Thoracic aorta (tissue), 2 donors: ENCODE measurements around the gene GARIN5B. TPM values are rescaled to one million over a fixed set of nuclear protein-coding genes. Genes with fewer than 3 reads are reported as not detected.

ENCODE experiments used
- ATAC-seq: fragments of 150-250 bp; one replicate; pipeline ENCODE4 v1.8.0; 2017; ENCODE audit warnings: low read depth; ENCODE audit not compliant: insufficient number of reproducible peaks, low FRiP score
- DNase-seq: peaks from one replicate; pipeline ENCODE4 v3.0.0-alpha.2; 2020; ENCODE audit warnings: low spot score
- H3K27ac ChIP-seq, 2 donors: fragments of 200-600 bp; sonication (generic); 1 replicate in 1 of 2; 2 replicates in 1 of 2; pipeline ENCODE4 v1.5.1; 2016; ENCODE audit warnings: mild to moderate bottlenecking in 2 of 2, moderate library complexity in 2 of 2
- H3K27me3 ChIP-seq: fragments of 200-600 bp; sonication (generic); replicated peaks from 2 replicates; pipeline ENCODE4 v1.6.0; 2016; ENCODE audit warnings: mild to moderate bottlenecking; ENCODE audit not compliant: insufficient read depth
- H3K36me3 ChIP-seq: fragments of 200-600 bp; sonication (generic); one replicate; pipeline ENCODE4 v1.5.1; 2016
- H3K4me1 ChIP-seq, 2 donors: fragments of 200-600 bp; sonication (generic); 1 replicate in 1 of 2; 2 replicates in 1 of 2; pipeline versions ENCODE4 v1.5.1 to v1.6.0; 2016; ENCODE audit warnings: low read depth in 2 of 2, mild to moderate bottlenecking in 1 of 2; ENCODE audit not compliant: control insufficient read depth in 1 of 2
- H3K4me3 ChIP-seq: fragments of 200-600 bp; sonication (generic); 2 replicates; pipeline ENCODE4 v1.5.1; 2016; ENCODE audit warnings: mild to moderate bottlenecking
- H3K9me3 ChIP-seq: fragments of 200-600 bp; sonication (generic); 2 replicates; pipeline ENCODE4 v1.5.1; 2016
- CTCF ChIP-seq: fragments of 200-600 bp; sonication (generic); IDR thresholded peaks from one replicate; pipeline ENCODE4 v1.5.1; 2019; ENCODE audit warnings: antibody characterized with exemption
- total RNA-seq, 2 donors: library from RNA; depleted of rRNA; stranded (reverse); fragments of >200 nt; gene quantifications; one replicate each; pipeline versions ENCODE4 v1.1.0 to v1.2.3, GENCODE V29; 2016

The GARIN5B gene
- total RNA-seq, 2 donors from 2014 or later, result not detected

- no peaks in the 10 kb centered on the region for H3K27me3 ChIP-seq
- no peak for TF ChIP-seq CTCF
- H3K27ac ChIP-seq, result peak within 1 kb of the TSS; percentile 95 to 99
- ATAC-seq (peak; percentile 73), DNase-seq (peak; percentile 89)
- peak within 1 kb of the TSS; percentile 99 for H3K4me3 ChIP-seq
- peaks cover 31 to 52% of the 10 kb centered on the region in 2 donors for H3K4me1 ChIP-seq
- H3K9me3 ChIP-seq, result no peaks in the 10 kb centered on the region
- peaks cover 9% of the 10 kb centered on the region for H3K36me3 ChIP-seq
Measured at GRCh38 chr19:55385724-55386492, 22.8 kb upstream of the GARIN5B start, which contains the start of gene RPL28. Gene RPL28 (plus strand): TSS chr19:55385932. CDS start chr19:55386358, 426 bp downstream.

GRCh38 chr19:55384920-55385723 lies 22.1 kb upstream of the GARIN5B start:
- ATAC-seq, result peak; percentile 88
- H3K27ac ChIP-seq, result peak overlapping the region; percentile 95 to 99
- peaks cover 31 to 52% of the 10 kb centered on the region in 2 donors for H3K4me1 ChIP-seq
- H3K9me3 ChIP-seq, result no peaks in the 10 kb centered on the region
- DNase-seq, result peak; percentile 95
- H3K27me3 ChIP-seq, result no peaks in the 10 kb centered on the region
- peaks cover 9% of the 10 kb centered on the region for H3K36me3 ChIP-seq
- TF ChIP-seq CTCF, result no peak
- H3K4me3 ChIP-seq, result peak overlapping the region; percentile 99

- H3K27me3 ChIP-seq, result no peaks in the 10 kb centered on the region
- ATAC-seq, result no peak
- peaks cover 9% of the 10 kb centered on the region for H3K36me3 ChIP-seq
- no peaks in the 10 kb centered on the region for H3K9me3 ChIP-seq
- H3K4me1 ChIP-seq, result peaks cover 31 to 47% of the 10 kb centered on the region in 2 donors
- no peak for TF ChIP-seq CTCF
- no peak for DNase-seq
- peak within 1 kb of the TSS; percentile 95 to 99 for H3K27ac ChIP-seq
- peak within 1 kb of the TSS; percentile 99 for H3K4me3 ChIP-seq
Measured at GRCh38 chr19:55384131-55384919, 21.3 kb upstream of the GARIN5B start, which contains the start of gene TMEM238. Gene TMEM238 (minus strand): TSS chr19:55384292. CDS start chr19:55384259, 33 bp downstream.

- peaks cover 31 to 39% of the 10 kb centered on the region in 2 donors for H3K4me1 ChIP-seq
- peaks cover 9% of the 10 kb centered on the region for H3K36me3 ChIP-seq
- H3K27ac ChIP-seq, result peak overlapping the region; percentile 95 to 99
- H3K4me3 ChIP-seq, result peak overlapping the region; percentile 99
- DNase-seq, result no peak
- no peaks in the 10 kb centered on the region for H3K9me3 ChIP-seq
- no peak for TF ChIP-seq CTCF
- H3K27me3 ChIP-seq, result no peaks in the 10 kb centered on the region
- ATAC-seq, result no peak
Measured at GRCh38 chr19:55383279-55384130, 20.4 kb upstream of the GARIN5B start.
